Measurements from ENCODE around the gene DOK5. TPM values are rescaled to one million over a fixed set of nuclear protein-coding genes. Genes with fewer than 3 reads are reported as not detected.

DOK5 gene
- total and polyA plus RNA-seq, 2 experiments from 2014 or later: 5.0 to 6.9 TPM

DNA sequence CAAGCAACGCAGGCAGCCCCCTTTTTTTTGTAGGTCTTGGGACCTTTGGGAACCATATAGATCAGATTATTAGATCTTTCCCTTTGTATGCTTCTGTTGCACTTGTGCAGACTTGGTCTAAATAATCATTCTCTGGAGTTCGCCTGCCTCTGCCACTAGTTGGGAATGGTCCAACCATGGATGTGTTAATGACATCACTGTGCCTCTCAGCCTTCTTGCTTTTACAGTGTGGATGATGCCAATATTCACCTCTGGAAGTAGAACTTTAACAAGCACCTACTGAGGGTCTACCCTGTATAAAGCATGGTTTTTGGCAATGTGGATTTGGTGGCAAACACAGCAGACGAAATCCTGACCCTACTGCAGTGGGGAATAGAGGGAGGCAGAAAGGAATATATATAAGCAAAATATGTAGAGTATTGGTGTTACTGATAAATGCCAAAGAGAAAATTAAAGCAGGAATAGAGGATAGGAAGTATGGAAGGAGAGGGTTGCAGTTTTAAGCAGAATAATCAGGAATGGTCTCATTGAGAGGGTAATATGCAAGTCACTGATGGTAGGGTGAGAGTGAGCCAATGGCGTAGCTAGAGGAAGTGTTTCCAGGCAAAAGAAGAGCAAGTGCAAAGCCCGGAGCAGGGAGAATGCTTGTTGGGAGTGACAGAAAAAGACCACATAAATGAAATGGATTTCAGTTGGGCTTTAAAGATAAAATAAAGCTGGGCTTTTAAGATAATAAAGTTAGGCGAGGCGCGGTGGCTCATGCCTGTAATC is 97.5 kb downstream of the DOK5 start:
- H3K9me2 ChIP-seq (ENCODE audit: insufficient read depth): no peaks in the 10 kb centered on the region
- H3K27ac ChIP-seq (ENCODE audit: low read depth): no peak overlapping the region
- TF ChIP-seq POLR2AphosphoS5 (IDR thresholded peaks at IDR 0.05; ENCODE audit: low read depth) (no peak), EZH2phosphoT487 (IDR thresholded peaks at IDR 0.05; ENCODE audit: unreplicated experiment) (no peak), ZNF114 (CRISPR knock-in tag; IDR thresholded peaks at IDR 0.05) (no peak), CREB1 (CRISPR knock-in tag; IDR thresholded peaks at IDR 0.05; ENCODE audit: low read depth) (no peak), ZNF462 (CRISPR knock-in tag; IDR thresholded peaks at IDR 0.05) (no peak), ZNF331 (CRISPR knock-in tag; IDR thresholded peaks at IDR 0.05; ENCODE audit: low read depth) (no peak), EZH2 (IDR thresholded peaks at IDR 0.05; ENCODE audit: low read depth, unreplicated experiment) (no peak), STAT1 (IDR thresholded peaks at IDR 0.05; ENCODE audit: unreplicated experiment) (no peak), JUNB (IDR thresholded peaks at IDR 0.05; ENCODE audit: unreplicated experiment) (no peak), ETS1 (IDR thresholded peaks at IDR 0.05) (no peak), NANOG (IDR thresholded peaks at IDR 0.05; ENCODE audit: borderline replicate concordance) (no peak)
- TF ChIP-seq, protein P1, sequence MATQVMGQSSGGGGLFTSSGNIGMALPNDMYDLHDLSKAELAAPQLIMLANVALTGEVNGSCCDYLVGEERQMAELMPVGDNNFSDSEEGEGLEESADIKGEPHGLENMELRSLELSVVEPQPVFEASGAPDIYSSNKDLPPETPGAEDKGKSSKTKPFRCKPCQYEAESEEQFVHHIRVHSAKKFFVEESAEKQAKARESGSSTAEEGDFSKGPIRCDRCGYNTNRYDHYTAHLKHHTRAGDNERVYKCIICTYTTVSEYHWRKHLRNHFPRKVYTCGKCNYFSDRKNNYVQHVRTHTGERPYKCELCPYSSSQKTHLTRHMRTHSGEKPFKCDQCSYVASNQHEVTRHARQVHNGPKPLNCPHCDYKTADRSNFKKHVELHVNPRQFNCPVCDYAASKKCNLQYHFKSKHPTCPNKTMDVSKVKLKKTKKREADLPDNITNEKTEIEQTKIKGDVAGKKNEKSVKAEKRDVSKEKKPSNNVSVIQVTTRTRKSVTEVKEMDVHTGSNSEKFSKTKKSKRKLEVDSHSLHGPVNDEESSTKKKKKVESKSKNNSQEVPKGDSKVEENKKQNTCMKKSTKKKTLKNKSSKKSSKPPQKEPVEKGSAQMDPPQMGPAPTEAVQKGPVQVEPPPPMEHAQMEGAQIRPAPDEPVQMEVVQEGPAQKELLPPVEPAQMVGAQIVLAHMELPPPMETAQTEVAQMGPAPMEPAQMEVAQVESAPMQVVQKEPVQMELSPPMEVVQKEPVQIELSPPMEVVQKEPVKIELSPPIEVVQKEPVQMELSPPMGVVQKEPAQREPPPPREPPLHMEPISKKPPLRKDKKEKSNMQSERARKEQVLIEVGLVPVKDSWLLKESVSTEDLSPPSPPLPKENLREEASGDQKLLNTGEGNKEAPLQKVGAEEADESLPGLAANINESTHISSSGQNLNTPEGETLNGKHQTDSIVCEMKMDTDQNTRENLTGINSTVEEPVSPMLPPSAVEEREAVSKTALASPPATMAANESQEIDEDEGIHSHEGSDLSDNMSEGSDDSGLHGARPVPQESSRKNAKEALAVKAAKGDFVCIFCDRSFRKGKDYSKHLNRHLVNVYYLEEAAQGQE (IDR thresholded peaks at IDR 0.05; ENCODE audit: unreplicated experiment): no peak
- TF ChIP-seq, protein P2, sequence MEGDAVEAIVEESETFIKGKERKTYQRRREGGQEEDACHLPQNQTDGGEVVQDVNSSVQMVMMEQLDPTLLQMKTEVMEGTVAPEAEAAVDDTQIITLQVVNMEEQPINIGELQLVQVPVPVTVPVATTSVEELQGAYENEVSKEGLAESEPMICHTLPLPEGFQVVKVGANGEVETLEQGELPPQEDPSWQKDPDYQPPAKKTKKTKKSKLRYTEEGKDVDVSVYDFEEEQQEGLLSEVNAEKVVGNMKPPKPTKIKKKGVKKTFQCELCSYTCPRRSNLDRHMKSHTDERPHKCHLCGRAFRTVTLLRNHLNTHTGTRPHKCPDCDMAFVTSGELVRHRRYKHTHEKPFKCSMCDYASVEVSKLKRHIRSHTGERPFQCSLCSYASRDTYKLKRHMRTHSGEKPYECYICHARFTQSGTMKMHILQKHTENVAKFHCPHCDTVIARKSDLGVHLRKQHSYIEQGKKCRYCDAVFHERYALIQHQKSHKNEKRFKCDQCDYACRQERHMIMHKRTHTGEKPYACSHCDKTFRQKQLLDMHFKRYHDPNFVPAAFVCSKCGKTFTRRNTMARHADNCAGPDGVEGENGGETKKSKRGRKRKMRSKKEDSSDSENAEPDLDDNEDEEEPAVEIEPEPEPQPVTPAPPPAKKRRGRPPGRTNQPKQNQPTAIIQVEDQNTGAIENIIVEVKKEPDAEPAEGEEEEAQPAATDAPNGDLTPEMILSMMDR (conservative IDR thresholded peaks at IDR 0.05; ENCODE audit: low read depth in 2 of 2): no peak
- H3K4me2 ChIP-seq: no peak overlapping the region
- no peak overlapping the region for H2AFZ ChIP-seq
- Mint-ChIP-seq H3K27me3 (ENCODE audit: insufficient read depth, low read depth, poor library complexity) (peaks cover 3% of the 10 kb centered on the region), H3K4me1 (peaks cover 3% of the 10 kb centered on the region; the same call in 2 of the 3 replicates), H3K9me3 (no peaks in the 10 kb centered on the region; the same call in 2 of the 3 replicates), H3K36me3 (ENCODE audit: low read depth) (no peaks in the 10 kb centered on the region), H3K4me3 (no peak overlapping the region), H3K27ac (no peak overlapping the region)
- H3K79me2 ChIP-seq (replicated peaks; ENCODE audit: insufficient read depth): no peaks in the 10 kb centered on the region
- no peak overlapping the region for H3K4me3 ChIP-seq
- no peak for ATAC-seq
- H3K36me3 ChIP-seq (ENCODE audit: insufficient read depth): no peaks in the 10 kb centered on the region
- H4K20me1 ChIP-seq (replicated peaks; ENCODE audit: insufficient read depth): no peaks in the 10 kb centered on the region
- H3F3A ChIP-seq (replicated peaks; ENCODE audit: low read depth): no peaks in the 10 kb centered on the region
- DNase-seq (ENCODE audit: low spot score): no peak
- no peaks in the 10 kb centered on the region for H3K4me1 ChIP-seq (ENCODE audit: insufficient read depth)
- no peaks in the 10 kb centered on the region for H3K27me3 ChIP-seq (ENCODE audit: insufficient read depth)

All from GM23338 (cell line).